CD4-positive, alpha-beta T cell treated with Interleukin-15 for 1 hour (primary cell): Measurements from ENCODE around the gene RASA3.

ENCODE experiments used
- DNase-seq: peaks from one replicate; pipeline ENCODE4 v3.0.0-alpha.2; 2020

Gene RASA3

DNA sequence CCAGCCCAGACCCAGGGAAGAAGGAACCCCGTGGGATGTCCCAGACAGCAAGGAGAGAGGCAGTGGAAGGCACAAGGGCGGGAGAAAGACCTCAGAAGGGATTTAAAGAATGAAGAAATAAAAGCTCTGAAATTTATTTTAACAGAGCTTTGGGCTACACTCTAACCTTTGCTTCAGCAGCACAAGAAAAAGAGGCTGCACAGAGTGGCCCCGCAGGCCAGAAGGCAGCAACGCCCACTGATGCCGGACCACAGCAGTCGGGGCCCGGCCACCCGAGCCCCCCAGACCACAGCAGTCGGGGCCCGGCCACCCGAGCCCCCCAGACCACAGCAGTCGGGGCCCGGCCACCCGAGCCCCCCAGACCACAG is 33.8 kb downstream of the RASA3 start:
- DNase-seq = peak; percentile 1

- peak; percentile 4 for DNase-seq
Measured at GRCh38 chr13:114097893-114098688, 34.3 kb downstream of the RASA3 start.

DNA sequence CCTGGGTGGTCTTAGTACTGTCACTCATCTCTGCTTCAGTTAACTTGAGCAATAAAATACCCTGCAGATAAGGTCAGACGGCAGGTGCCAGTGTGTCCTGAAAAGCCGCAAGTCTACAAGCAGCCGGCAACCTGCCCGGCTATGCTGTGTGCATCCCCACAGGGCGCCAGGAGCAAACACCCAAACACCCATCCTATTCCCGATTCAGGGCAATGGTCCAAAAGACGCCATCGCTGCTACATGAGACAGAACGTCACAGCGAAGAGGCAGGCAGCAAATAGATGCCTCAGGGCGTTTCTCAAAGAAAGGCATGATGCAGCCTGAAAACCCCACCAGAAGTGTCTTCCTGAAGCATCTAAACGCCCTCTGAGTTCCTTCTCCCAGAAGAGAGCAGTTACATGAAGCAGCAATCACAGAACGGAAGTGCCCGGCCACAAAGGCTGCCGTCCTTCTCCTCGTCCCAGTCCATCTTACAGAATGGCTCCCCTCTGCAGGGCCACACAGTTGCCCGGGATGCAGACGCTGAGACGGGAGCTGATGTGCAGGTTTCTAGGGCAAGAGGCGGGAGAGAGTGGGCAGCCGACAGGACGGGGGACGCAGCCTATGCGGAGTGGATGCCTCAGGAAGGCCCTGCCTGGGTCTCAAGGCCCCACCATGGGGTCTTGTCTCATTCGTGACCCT is 35.1 kb downstream of the RASA3 start:
- DNase-seq = no peak

GRCh38 chr13:114096811-114097211 is 35.6 kb downstream of the RASA3 start:
- no peak for DNase-seq

DNA sequence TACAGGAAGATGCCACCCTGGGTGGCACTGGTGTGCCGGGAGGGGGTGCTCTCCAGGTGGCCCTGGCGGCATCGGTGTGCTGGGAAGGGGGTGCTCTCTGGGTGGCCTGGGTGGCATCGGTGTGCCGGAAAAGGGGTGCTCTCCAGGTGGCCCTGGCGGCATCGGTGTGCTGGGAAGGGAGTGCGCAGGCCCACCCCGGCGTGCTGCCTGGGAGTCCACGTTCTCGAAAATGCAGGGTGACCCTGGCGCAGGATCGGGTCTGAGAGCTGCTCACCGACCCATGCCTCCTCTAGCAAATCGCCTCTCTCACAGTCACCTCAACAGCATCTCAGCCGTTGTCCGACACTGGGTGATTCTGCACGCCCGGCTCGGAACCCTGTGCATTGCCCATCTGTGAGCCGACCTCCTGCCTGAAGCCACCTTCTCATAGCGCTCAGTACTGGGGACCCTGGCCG is 36.4 kb downstream of the RASA3 start:
- no peak for DNase-seq

DNA sequence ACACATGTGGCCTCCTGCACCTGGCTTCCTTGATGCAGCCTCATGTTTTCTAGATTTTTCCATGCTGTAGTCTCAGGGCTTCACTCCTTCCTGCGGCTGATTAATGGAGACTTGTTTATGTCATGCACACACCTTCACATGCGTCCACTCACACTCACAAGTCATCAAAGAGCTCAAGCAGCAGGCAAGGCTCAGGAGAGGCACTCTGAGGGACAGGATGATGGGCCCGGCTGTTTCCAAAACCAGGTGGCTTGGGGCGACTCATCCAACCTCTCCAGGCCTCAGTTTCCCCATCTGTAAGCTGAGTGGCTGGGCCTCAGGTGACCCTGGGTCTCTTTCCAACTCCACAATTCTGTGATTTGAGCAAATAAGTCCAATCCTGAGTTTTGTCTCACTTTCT is 36.9 kb downstream of the RASA3 start:
- no peak for DNase-seq

- DNase-seq = no peak
Measured at GRCh38 chr13:114093118-114093517, 39.3 kb downstream of the RASA3 start.

GRCh38 chr13:114092468-114092867 is 40.0 kb downstream of the RASA3 start:
- DNase-seq = no peak

- peak; percentile 30 for DNase-seq
Measured at GRCh38 chr13:114090476-114090875, 41.9 kb downstream of the RASA3 start.

GRCh38 chr13:114089751-114090400 is 42.5 kb downstream of the RASA3 start:
- peak; percentile 11 for DNase-seq

DNA sequence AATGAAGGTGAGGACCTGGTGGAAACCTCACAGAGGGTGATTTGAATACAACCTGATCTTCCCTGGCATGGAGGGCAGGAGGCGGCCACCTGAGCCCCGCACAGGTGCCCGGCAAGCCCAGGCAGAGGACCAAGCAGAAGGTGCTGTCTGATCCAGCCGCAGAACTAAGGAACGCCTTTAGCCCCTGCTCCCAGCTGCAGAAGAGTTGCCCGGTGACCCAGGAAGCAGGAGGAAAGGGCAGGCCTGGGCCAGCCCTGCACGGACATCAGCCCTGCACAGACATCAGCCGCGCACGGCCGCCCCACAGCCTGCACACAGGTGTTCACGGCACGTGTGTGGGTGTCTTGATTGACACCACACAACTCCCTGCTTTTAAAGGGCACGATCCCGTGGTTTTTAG is 43.1 kb downstream of the RASA3 start:
- no peak for DNase-seq

DNA sequence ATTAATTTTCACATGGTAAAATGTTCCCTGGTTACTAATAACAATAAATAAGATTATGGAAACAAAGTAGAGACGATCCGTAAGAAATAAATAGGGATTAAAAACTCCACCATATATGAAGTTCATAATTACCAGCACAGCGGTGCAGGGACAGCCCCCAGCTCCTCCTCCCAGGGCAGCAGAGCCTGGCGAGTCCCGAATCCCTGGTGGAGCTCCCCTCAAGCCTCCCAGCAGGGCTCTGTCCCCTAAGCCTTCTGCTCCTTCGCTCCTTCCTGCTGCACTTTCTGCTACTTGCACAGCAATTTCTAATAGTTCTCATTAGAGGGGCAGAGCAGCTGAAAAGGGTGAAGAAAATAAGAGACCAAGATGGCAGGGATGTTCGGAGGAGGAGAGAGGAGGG is 43.6 kb downstream of the RASA3 start:
- peak; percentile 4 for DNase-seq

- no peak for DNase-seq
Measured at GRCh38 chr13:114088234-114088633, 44.2 kb downstream of the RASA3 start.

DNA sequence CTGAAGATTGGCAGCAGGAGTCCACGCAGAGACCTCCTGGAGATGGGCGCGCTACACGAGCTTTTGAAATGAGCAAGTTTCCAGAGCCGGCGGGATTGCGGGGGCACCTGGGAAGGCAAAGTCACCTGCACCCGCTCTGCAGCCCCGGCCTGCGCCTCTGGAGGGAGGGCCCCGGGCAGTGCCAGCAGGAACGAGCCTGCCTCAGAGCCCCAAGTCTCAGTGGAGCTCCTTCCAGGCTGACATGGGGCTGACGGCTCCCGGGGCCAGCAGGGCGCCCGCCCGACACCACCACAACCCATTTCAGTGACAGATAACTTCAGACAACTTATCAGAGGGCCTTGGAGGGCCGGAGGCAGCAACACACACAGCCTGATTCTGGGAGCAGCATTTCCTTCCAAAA is 45.0 kb downstream of the RASA3 start:
- peak; percentile 11 for DNase-seq

- peak; percentile 13 for DNase-seq
Measured at GRCh38 chr13:114082849-114083645, 49.4 kb downstream of the RASA3 start.

DNA sequence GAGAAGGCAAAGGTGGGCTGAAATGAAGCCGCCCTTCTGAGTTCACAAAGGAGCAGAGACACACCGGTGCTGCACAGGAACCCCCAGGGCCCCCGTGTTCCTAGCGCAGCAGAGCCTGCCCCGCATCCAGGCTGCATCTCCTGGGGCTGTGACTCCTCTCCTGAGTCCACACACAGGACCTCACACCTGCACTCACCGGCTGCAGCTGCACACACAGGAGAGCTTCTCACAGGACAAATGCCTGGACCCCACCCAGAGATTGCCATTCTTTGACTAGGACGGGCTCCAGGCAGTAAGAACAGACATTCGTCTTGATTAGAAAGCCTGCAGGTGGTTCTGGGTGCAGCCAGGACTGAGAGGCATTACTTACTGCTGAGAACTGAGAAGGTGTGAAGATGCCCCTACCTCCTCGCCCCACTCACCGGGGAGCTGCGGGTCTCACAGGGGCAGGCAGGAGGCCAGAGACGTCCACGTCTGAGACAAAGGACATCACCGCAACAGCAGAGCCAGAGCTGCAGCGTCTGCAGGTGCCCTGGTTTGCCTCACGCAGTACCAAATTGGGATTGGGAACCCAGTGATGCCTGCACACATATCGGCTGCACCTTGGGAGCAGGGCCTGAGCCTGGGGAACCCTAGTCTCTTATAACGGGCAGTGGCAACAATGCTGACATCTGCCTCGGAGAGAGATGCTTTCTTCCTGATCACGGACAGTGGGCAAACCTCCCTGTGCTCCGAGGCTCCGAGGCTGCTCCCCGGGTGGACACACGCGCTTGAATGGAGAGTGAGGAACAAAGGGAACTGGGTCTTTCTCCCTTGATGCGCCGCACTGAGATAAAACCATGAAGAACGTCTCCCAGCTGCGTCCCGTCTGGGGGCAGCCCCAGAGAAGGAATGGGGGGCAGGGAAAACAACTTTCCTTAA is 50.4 kb downstream of the RASA3 start:
- peak; percentile 12 for DNase-seq

DNA sequence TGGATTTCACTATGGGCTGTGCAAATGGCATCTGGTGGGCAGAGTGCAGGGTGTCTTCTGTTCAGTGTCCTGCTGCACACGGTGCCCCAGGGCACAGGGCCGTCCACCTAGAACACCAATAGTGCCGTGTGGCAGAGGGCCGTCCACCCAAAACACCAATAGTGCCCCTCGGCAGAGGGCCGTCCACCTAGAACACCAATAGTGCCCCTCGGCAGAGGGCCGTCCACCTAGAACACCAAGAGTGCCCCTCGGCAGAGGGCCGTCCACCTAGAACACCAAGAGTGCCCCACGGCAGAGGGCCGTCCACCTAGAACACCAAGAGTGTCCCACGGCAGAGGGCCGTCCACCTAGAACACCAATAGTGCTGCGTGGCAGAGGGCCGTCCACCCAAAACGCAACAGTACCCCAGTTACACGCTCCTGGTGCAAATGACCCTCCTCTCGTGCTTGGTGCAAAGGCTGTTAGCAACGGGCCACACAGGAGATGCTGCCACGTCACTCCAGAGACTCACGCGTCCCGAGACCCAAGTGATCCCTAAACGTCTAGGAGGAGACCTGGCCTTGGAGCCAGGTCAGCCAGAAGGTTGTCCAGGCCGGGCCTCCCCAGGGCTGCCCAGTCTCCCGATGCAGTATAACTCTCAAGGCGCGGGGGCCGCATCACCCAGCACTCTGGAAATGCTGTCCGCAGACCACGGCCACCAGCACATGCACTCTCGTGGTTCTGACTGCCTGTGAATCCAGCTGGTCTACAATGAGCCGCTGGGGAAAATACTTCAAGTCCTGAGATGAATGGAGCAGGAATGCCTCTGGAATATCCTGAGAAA is 51.5 kb downstream of the RASA3 start:
- DNase-seq = no peak

DNA sequence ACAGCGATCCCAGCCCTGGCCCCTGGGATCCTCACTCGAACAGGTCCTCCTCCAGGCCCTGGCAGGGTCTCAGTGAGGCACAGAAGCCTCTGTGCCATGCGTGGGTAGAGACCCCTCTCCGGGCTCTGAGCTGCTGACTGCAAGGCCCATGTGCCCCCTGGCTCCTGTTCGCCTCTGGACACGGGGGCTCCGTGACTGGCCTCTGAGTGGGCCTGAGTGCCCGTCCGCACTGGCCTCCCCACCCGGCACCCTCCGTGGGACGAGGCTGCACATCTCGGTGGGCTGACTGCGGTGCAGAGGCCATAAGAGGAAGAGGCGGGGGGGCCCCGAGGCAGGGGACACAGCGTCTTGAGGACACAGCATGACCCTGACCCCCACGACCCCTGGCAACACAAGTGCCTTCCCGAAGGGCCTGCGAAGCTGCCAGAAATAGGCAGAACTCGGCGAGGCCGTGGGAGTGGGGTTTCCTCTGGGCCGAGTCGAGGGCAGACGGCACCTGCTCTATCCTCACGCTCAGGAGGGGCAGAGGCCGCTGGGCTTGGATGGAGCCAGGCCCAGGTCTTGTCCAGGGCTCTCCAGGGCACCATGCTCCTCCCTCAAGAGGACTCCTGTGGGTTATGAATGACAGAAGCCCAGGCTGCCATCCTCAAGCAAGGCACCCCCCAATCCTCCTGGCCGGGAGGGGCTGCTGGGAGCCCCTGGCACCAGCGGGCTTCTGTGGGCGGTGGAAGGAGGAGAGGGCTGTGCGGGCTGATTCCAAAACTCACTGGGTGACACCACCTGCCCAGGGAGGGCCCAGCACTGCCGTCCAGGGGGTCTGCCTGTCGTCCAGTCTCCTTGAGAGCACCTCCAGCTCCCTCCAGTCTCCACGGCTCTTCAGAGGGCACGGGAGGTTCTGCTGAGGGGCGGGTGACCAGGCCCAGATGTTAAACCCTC is 52.6 kb downstream of the RASA3 start:
- DNase-seq = no peak
